Superior temporal gyrus (tissue), 1 donor: ENCODE data around the gene SLC26A8.
"Not testable (repeated sequence)": the region's sequence is repeated elsewhere in the genome, so short reads cannot be mapped to it uniquely, and the experiment has no call there.

Source experiments
- DNase-seq: peaks from one replicate; pipeline ENCODE4 v3.0.0-alpha.2; 2016; ENCODE audit errors: extremely low spot score

SLC26A8 gene

GRCh38 chr6:36050947-36051710 lies 26.7 kb upstream of the SLC26A8 start:
- no peak for DNase-seq

GRCh38 chr6:36050305-36050704 lies 25.9 kb upstream of the SLC26A8 start:
- DNase-seq, result no peak

GRCh38 chr6:36049582-36049981 lies 25.1 kb upstream of the SLC26A8 start:
- DNase-seq, result no peak

- DNase-seq, result no peak
These were observed 18.3 kb upstream of the SLC26A8 start for GRCh38 chr6:36042618-36043260.

GRCh38 chr6:36040958-36041357 lies 16.5 kb upstream of the SLC26A8 start:
- DNase-seq, result no peak

GRCh38 chr6:36039112-36039511 lies 14.7 kb upstream of the SLC26A8 start:
- DNase-seq, result no peak

- DNase-seq, result no peak
These were observed 13.9 kb upstream of the SLC26A8 start for GRCh38 chr6:36038120-36038876.

GRCh38 chr6:36035225-36035624 lies 10.8 kb upstream of the SLC26A8 start:
- DNase-seq, result no peak

- DNase-seq, result no peak
These were observed 10.0 kb upstream of the SLC26A8 start for GRCh38 chr6:36034441-36034840.

GRCh38 chr6:36033935-36034334 lies 9.5 kb upstream of the SLC26A8 start:
- no peak for DNase-seq

- DNase-seq, result not testable (repeated sequence)
These were observed 8.7 kb upstream of the SLC26A8 start for GRCh38 chr6:36033144-36033543.

- no peak for DNase-seq
These were observed 7.8 kb upstream of the SLC26A8 start for GRCh38 chr6:36032261-36032660.

GRCh38 chr6:36029464-36029863 lies 5.0 kb upstream of the SLC26A8 start:
- DNase-seq, result peak; percentile 24

- peak; percentile 66 for DNase-seq
These were observed 4.5 kb upstream of the SLC26A8 start for GRCh38 chr6:36028877-36029324.

- peak; percentile 27 for DNase-seq
These were observed 3.8 kb upstream of the SLC26A8 start for GRCh38 chr6:36028088-36028876.

- DNase-seq, result peak; percentile 99
These were observed 3.2 kb upstream of the SLC26A8 start, which contains the start of gene MAPK14 for GRCh38 chr6:36027501-36028087. Gene MAPK14 (plus strand): TSS chr6:36027808. CDS start chr6:36028158, 350 bp downstream.

- DNase-seq, result no peak
These were observed 1.5 kb upstream of the SLC26A8 start for GRCh38 chr6:36025932-36026327.

GRCh38 chr6:36025260-36025931 lies 955 bp upstream of the SLC26A8 start:
- DNase-seq, result no peak

- no peak for DNase-seq
These were observed 4.3 kb downstream of the SLC26A8 start for GRCh38 chr6:36020154-36020553.

- no peak for DNase-seq
These were observed 5.3 kb downstream of the SLC26A8 start for GRCh38 chr6:36019167-36019566.

- no peak for DNase-seq
These were observed 6.1 kb downstream of the SLC26A8 start for GRCh38 chr6:36018339-36018738.
